Lower leg skin (tissue), 3 donors: ENCODE results near the gene BBS9.

ENCODE experiments used
- POLR2A ChIP-seq, 2 donors: fragments of 450-650 bp; IDR thresholded peaks; one replicate each; pipeline ENCODE4 v1.6.1; 2016 to 2017; ENCODE audit warnings: antibody characterized with exemption in 2 of 2, mild to moderate bottlenecking in 1 of 2, moderate library complexity in 1 of 2
- TF ChIP-seq, protein P1 (sequence below), 3 donors: fragments of 450-650 bp; IDR thresholded peaks; one replicate each; pipeline ENCODE4 v1.5.1; 2016; ENCODE audit warnings: antibody characterized with exemption in 3 of 3, mild to moderate bottlenecking in 3 of 3, moderate library complexity in 2 of 3

DNA sequence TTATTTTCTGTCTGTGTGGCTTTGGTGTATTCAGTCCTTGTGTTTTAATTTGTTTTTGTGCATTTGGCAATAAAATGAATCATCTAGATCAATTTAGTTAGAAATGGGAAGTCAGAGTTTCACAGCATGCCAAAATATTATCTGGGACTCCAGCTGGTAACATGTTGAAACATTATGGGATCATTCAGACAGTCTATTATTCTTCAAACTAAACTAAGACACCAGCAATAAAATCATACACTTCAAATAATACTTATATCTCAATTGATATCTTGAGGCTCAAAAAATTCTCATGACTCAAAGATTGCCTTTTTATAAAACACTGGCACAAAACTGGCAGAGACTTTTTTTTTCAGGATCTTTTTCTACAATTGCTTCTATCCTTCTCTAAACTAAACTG, 14.4 kb upstream of the BBS9 start:
- TF ChIP-seq, protein P1, sequence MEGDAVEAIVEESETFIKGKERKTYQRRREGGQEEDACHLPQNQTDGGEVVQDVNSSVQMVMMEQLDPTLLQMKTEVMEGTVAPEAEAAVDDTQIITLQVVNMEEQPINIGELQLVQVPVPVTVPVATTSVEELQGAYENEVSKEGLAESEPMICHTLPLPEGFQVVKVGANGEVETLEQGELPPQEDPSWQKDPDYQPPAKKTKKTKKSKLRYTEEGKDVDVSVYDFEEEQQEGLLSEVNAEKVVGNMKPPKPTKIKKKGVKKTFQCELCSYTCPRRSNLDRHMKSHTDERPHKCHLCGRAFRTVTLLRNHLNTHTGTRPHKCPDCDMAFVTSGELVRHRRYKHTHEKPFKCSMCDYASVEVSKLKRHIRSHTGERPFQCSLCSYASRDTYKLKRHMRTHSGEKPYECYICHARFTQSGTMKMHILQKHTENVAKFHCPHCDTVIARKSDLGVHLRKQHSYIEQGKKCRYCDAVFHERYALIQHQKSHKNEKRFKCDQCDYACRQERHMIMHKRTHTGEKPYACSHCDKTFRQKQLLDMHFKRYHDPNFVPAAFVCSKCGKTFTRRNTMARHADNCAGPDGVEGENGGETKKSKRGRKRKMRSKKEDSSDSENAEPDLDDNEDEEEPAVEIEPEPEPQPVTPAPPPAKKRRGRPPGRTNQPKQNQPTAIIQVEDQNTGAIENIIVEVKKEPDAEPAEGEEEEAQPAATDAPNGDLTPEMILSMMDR (IDR thresholded peaks at IDR 0.05): no peak
- no peak for TF ChIP-seq POLR2A (IDR thresholded peaks at IDR 0.05)
